ENCODE data around the gene KLHL29.

The KLHL29 gene

DNA sequence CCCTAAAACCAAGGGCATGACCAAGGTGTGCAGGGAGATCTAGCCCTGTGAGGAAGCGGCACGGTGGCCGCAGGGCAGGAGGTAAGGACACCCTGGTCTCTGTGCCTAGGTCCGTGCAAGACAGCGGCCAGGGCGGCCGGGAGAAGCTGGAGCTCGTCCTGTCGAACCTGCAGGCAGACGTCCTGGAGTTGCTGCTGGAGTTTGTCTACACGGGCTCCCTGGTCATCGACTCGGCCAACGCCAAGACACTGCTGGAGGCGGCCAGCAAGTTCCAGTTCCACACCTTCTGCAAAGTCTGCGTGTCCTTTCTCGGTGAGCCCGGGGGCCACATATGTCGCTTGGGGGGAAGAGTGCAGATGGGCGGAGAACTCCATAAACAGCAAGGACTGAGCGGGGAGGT, 306.6 kb downstream of the KLHL29 start:
- TF ChIP-seq, protein P1, sequence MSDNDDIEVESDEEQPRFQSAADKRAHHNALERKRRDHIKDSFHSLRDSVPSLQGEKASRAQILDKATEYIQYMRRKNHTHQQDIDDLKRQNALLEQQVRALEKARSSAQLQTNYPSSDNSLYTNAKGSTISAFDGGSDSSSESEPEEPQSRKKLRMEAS (IDR thresholded peaks at IDR 0.05) = no peak

DNA sequence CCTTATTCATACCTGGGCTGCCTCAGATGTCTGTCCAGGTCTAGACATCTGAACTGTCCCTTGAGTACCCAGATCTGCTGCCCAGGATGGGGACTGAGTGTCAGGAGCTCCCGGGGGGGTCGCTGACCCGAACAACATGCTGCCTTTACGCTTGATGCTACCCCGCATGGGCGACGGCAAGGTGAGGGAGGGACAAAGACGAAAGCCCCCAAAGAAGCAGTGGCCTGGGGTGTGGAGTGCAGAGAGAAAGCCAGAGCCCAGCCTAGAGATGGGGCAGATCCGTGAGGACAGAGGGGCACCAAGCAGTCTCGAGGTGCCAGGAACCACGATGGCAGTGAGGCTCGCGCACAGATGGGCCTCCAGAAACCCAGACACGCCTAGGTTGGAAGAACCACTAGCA, 307.3 kb downstream of the KLHL29 start:
- TF ChIP-seq RAD21 (IDR thresholded peaks at IDR 0.05; ENCODE audit: low read depth) (no peak), USF1 (IDR thresholded peaks at IDR 0.05) (no peak)

DNA sequence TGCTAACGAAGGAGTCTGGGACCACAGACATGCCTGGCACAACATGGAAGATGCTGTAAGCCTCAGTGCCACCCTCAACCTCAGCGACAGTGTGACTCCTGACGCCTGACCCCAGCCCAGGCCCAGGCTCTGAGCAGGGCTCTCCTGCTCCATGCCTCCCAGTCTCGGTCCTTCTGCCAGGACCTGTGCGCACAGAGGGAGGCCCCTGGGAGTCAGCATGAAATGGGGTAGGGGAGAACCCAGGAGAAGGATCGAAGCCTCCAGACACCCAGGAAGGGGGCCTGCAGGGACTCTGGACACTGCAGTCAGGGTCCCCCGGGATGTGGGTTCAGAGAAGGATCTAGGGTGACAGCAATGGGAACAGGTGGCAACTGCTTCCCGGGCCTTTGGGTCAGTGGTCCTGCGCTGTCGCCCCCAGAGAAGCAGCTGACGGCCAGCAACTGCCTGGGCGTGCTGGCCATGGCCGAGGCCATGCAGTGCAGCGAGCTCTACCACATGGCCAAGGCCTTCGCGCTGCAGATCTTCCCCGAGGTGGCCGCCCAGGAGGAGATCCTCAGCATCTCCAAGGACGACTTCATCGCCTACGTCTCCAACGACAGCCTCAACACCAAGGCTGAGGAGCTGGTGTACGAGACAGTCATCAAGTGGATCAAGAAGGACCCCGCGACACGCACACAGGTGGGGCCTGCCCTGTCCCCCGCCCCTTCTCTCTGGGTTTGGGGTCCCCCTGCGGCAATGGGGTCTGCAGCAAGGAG, 308.0 kb downstream of the KLHL29 start:
- TF ChIP-seq CREB1 (IDR thresholded peaks at IDR 0.05; ENCODE audit: low read depth) (no peak), TAF1 (IDR thresholded peaks at IDR 0.05; ENCODE audit: low read depth) (no peak), ZBTB7A (IDR thresholded peaks at IDR 0.05; ENCODE audit: low read depth) (no peak), CEBPB (IDR thresholded peaks at IDR 0.05) (no peak)

DNA sequence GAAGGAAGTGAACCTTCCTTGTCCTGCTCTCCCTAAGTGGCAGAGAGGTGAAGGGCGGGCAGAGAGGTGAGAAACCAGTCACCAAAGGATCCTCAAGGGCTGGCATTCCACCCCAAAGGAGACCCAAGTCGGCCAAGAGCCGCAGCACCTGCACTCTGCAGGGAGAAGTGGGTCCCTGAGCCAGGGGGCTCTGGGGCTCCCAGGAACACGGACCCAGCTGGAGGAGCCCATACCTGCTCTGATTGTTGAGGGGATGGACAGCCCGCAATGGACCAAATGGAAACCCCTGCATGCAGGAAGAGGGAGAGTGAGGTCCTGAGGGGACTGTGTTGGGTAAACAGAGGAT, 308.6 kb downstream of the KLHL29 start:
- TF ChIP-seq RAD21 (IDR thresholded peaks at IDR 0.05; ENCODE audit: low read depth) = no peak
- no peak for TF ChIP-seq TEAD4 (IDR thresholded peaks at IDR 0.05)
- TF ChIP-seq ZBTB7A (IDR thresholded peaks at IDR 0.05; ENCODE audit: low read depth) = no peak
- TF ChIP-seq CREB1 (IDR thresholded peaks at IDR 0.05; ENCODE audit: low read depth) = no peak
- no peak for TF ChIP-seq EGR1 (IDR thresholded peaks at IDR 0.05)
- TF ChIP-seq EP300 (IDR thresholded peaks at IDR 0.05; ENCODE audit: borderline replicate concordance) = no peak
- TF ChIP-seq FOXM1 (IDR thresholded peaks at IDR 0.05; ENCODE audit: borderline replicate concordance, low read depth) = no peak
- TF ChIP-seq TAF1 (IDR thresholded peaks at IDR 0.05; ENCODE audit: low read depth) = no peak
- no peak for TF ChIP-seq TCF12 (IDR thresholded peaks at IDR 0.05; ENCODE audit: low read depth)
- TF ChIP-seq, protein P2, sequence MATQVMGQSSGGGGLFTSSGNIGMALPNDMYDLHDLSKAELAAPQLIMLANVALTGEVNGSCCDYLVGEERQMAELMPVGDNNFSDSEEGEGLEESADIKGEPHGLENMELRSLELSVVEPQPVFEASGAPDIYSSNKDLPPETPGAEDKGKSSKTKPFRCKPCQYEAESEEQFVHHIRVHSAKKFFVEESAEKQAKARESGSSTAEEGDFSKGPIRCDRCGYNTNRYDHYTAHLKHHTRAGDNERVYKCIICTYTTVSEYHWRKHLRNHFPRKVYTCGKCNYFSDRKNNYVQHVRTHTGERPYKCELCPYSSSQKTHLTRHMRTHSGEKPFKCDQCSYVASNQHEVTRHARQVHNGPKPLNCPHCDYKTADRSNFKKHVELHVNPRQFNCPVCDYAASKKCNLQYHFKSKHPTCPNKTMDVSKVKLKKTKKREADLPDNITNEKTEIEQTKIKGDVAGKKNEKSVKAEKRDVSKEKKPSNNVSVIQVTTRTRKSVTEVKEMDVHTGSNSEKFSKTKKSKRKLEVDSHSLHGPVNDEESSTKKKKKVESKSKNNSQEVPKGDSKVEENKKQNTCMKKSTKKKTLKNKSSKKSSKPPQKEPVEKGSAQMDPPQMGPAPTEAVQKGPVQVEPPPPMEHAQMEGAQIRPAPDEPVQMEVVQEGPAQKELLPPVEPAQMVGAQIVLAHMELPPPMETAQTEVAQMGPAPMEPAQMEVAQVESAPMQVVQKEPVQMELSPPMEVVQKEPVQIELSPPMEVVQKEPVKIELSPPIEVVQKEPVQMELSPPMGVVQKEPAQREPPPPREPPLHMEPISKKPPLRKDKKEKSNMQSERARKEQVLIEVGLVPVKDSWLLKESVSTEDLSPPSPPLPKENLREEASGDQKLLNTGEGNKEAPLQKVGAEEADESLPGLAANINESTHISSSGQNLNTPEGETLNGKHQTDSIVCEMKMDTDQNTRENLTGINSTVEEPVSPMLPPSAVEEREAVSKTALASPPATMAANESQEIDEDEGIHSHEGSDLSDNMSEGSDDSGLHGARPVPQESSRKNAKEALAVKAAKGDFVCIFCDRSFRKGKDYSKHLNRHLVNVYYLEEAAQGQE (IDR thresholded peaks at IDR 0.05; ENCODE audit: low read depth) = no peak
- no peak for TF ChIP-seq CEBPB (IDR thresholded peaks at IDR 0.05)
- TF ChIP-seq, protein P1 (IDR thresholded peaks at IDR 0.05) = no peak
- no peak for TF ChIP-seq YY1 (IDR thresholded peaks at IDR 0.05; ENCODE audit: low read depth)
- TF ChIP-seq USF1 (IDR thresholded peaks at IDR 0.05) = no peak

GRCh38 chr2:23694058-23695045, 309.4 kb downstream of the KLHL29 start:
- TF ChIP-seq EP300 (IDR thresholded peaks at IDR 0.05; ENCODE audit: borderline replicate concordance) (no peak), TEAD4 (IDR thresholded peaks at IDR 0.05) (no peak), YY1 (IDR thresholded peaks at IDR 0.05; ENCODE audit: low read depth) (no peak), CREB1 (IDR thresholded peaks at IDR 0.05; ENCODE audit: low read depth) (no peak), RAD21 (IDR thresholded peaks at IDR 0.05; ENCODE audit: low read depth) (no peak), ZBTB7A (IDR thresholded peaks at IDR 0.05; ENCODE audit: low read depth) (no peak), TCF12 (IDR thresholded peaks at IDR 0.05; ENCODE audit: low read depth) (no peak), EGR1 (IDR thresholded peaks at IDR 0.05) (no peak), CEBPB (IDR thresholded peaks at IDR 0.05) (no peak)
- TF ChIP-seq, protein P1 (IDR thresholded peaks at IDR 0.05) = no peak
- TF ChIP-seq, protein P2 (IDR thresholded peaks at IDR 0.05; ENCODE audit: low read depth) = no peak

Data from Ishikawa (cell line).